ENCODE data around the gene SLC39A7. TPM values are rescaled to one million over a fixed set of nuclear protein-coding genes. Genes with fewer than 3 reads are reported as not detected.

Gene SLC39A7
- total RNA-seq, 1 donor from 2014 or later, result 147 TPM

DNA sequence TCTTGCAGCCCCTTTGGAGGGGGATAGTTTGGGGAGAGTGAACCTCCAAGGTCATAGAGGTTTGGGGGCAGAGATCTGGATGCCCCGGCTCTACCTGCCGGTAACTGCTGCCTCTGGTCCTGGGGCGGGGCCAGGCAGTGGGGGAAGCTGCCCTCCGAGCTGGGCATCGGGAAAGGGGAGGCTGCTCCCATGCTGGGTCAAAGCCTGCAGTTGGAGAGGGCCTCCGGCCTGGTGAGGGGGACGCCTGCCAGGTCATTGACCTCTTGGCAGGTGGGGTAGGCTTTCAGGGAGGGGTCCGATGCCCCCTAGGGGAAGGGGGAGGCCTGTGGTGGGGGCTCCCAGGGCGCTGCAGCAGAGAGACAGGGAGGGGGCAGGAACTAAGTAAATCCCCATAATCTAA is 15.5 kb upstream of the SLC39A7 start:
- H3K36me3 Mint-ChIP-seq, result peaks cover 4% of the 10 kb centered on the region
- DNase-seq (ENCODE audit: extremely low spot score, unreplicated experiment), result no peak
- H3K4me3 Mint-ChIP-seq, result no peak overlapping the region
- TF ChIP-seq, protein P1, sequence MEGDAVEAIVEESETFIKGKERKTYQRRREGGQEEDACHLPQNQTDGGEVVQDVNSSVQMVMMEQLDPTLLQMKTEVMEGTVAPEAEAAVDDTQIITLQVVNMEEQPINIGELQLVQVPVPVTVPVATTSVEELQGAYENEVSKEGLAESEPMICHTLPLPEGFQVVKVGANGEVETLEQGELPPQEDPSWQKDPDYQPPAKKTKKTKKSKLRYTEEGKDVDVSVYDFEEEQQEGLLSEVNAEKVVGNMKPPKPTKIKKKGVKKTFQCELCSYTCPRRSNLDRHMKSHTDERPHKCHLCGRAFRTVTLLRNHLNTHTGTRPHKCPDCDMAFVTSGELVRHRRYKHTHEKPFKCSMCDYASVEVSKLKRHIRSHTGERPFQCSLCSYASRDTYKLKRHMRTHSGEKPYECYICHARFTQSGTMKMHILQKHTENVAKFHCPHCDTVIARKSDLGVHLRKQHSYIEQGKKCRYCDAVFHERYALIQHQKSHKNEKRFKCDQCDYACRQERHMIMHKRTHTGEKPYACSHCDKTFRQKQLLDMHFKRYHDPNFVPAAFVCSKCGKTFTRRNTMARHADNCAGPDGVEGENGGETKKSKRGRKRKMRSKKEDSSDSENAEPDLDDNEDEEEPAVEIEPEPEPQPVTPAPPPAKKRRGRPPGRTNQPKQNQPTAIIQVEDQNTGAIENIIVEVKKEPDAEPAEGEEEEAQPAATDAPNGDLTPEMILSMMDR (conservative IDR thresholded peaks at IDR 0.05), result no peak
- H3K4me1 Mint-ChIP-seq (ENCODE audit: unreplicated experiment), result peaks cover 5% of the 10 kb centered on the region
- no peak overlapping the region for H3K27ac Mint-ChIP-seq
- H3K27me3 Mint-ChIP-seq, result peaks cover 28% of the 10 kb centered on the region
- H3K9me3 Mint-ChIP-seq, result no peaks in the 10 kb centered on the region

DNA sequence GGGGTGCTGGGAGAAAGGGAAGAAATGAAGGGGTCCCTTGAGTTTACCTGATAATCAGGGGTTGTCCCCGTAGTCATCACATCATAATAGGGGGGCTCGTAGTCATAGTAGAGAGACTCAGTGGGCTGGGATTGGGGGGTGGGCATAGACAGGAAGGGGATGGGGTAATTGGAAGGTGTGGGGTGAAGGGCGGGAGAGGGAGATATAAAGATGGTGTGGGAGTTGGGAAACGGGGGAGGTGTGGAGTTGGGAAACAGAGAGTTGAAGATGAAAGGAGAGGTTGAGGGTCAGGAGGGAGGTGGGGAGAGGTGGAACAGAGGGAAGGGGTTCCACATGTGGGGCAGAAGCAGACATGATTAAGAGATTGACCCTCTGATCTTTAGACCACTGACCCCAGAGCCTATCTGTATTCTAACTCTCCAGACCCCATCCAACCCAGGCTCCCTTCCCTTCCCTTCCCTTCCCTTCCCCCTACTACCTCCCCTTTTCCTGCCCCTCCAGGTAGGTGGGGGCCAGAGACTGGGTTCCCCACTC is 14.9 kb upstream of the SLC39A7 start:
- Mint-ChIP-seq H3K4me1 (ENCODE audit: unreplicated experiment) (peaks cover 10% of the 10 kb centered on the region), H3K36me3 (peaks cover 4% of the 10 kb centered on the region), H3K27me3 (peaks cover 33% of the 10 kb centered on the region), H3K9me3 (no peaks in the 10 kb centered on the region), H3K27ac (no peak overlapping the region), H3K4me3 (no peak overlapping the region)
- DNase-seq (ENCODE audit: extremely low spot score, unreplicated experiment), result no peak
- TF ChIP-seq, protein P1 (conservative IDR thresholded peaks at IDR 0.05), result no peak

DNA sequence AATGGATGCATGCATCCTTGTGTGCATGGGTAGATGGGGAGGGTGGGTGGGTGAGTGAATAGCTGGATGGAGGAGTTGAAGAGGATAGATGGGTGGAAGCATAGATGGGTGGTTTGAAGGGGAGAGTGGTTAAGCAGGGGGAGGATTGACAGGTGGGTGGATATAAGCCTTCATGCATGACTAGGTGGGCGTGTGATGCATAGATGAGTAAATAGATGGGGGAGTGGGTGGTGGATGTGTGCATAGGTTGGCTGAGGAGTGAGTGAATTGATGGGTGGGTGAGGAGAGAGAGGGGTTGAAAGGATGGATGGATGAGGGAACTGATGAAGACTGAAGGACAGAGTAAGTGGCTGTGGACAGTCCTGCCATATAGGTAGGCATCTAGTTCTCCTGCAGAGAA is 12.9 kb upstream of the SLC39A7 start:
- Mint-ChIP-seq H3K4me3 (no peak overlapping the region), H3K4me1 (ENCODE audit: unreplicated experiment) (peaks cover 20% of the 10 kb centered on the region), H3K27me3 (peaks cover 48% of the 10 kb centered on the region), H3K36me3 (peaks cover 4% of the 10 kb centered on the region), H3K9me3 (no peaks in the 10 kb centered on the region), H3K27ac (no peak overlapping the region)
- DNase-seq (ENCODE audit: extremely low spot score, unreplicated experiment), result no peak
- TF ChIP-seq, protein P1 (conservative IDR thresholded peaks at IDR 0.05), result no peak

DNA sequence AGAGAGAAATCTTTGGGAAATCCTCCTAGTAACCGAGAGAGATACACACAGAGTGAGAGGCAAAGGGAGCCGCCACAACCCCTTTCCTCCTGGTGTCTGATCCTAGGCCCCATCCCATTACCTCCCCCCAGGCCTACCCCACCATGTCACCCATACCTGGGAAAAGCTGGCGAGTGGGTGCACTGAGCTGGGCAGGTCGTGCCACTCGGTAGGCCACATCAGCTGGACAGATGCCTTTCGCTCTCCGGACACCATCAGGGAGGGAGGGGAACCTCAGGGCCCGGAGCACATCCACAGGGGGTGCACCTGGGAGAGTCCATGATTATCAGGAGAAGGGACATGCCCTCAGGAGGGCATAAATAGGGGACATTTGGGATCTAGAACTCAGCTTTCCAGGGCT is 11.5 kb upstream of the SLC39A7 start:
- peaks cover 49% of the 10 kb centered on the region for H3K27me3 Mint-ChIP-seq
- H3K4me3 Mint-ChIP-seq, result no peak overlapping the region
- no peak overlapping the region for H3K27ac Mint-ChIP-seq
- TF ChIP-seq, protein P1 (conservative IDR thresholded peaks at IDR 0.05), result no peak
- H3K9me3 Mint-ChIP-seq, result no peaks in the 10 kb centered on the region
- no peak for DNase-seq (ENCODE audit: extremely low spot score, unreplicated experiment)
- peaks cover 28% of the 10 kb centered on the region for H3K4me1 Mint-ChIP-seq (ENCODE audit: unreplicated experiment)
- H3K36me3 Mint-ChIP-seq, result no peaks in the 10 kb centered on the region

DNA sequence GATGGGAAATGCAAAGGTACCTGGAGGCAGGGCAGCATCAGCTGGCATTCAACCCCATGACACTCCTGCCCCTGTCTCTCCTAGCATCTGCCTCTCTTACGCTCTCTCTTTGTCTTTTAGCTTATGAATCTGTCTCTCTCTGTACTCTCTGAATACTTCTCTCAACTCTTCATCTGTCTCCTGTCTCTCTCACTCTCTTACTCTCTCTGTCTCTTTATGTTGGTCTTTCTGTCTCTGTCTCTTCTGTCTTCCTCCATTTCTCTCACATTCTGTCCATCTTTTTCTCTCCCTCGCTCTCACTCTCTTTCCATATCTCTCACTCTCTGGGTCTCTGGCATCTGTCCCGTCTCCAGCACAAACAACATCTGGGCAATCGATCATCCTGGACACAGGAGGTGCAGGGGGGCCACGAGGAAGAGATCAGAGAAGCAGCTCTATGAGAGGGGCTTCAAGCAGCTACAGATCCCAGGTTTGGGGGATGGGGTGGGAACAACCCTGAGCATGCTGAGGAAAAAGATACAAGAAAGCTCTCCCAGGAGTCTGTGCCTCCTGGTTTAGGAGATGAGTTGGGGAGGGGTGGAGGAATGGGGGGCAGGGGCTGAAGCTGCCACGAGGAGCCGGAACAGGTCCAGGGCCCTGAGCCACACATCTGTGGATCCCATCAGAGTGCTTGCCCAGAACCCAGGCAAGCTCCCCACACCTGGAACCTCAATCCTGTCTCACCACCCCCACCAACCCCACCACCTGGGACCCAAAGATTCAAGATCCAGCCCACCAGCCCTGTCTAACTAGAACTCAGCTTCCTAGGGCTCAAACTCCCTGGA is 10.8 kb upstream of the SLC39A7 start:
- peaks cover 47% of the 10 kb centered on the region for H3K27me3 Mint-ChIP-seq
- no peak overlapping the region for H3K4me3 Mint-ChIP-seq
- H3K9me3 Mint-ChIP-seq, result no peaks in the 10 kb centered on the region

More for the DNA sequence above, 10.8 kb upstream of the SLC39A7 start:
- Mint-ChIP-seq H3K36me3 (no peaks in the 10 kb centered on the region), H3K27ac (no peak overlapping the region), H3K4me1 (ENCODE audit: unreplicated experiment) (peaks cover 32% of the 10 kb centered on the region)
- no peak for DNase-seq (ENCODE audit: extremely low spot score, unreplicated experiment)
- TF ChIP-seq, protein P1 (conservative IDR thresholded peaks at IDR 0.05), result no peak
